GM19351 (cell line): ENCODE data around the gene ARHGEF11.

Experiments used
- ATAC-seq: cut with Tn5 transposase; IDR thresholded peaks from one replicate; pipeline ENCODE4 v1.9.1; 2021; ENCODE audit warnings: mild to moderate bottlenecking, moderate library complexity; ENCODE audit not compliant: unreplicated experiment

ARHGEF11 gene

GRCh38 chr1:156898161-156898566 is 147.4 kb downstream of the ARHGEF11 start:
- no peak for ATAC-seq

- ATAC-seq = no peak
Measured at GRCh38 chr1:156897078-156897825, 148.3 kb downstream of the ARHGEF11 start.

- ATAC-seq = no peak
Measured at GRCh38 chr1:156896490-156897033, 149.0 kb downstream of the ARHGEF11 start.

- ATAC-seq = no peak
Measured at GRCh38 chr1:156895927-156896326, 149.6 kb downstream of the ARHGEF11 start.

- ATAC-seq = no peak
Measured at GRCh38 chr1:156895455-156895812, 150.1 kb downstream of the ARHGEF11 start.

GRCh38 chr1:156894711-156895454 is 150.7 kb downstream of the ARHGEF11 start:
- no peak for ATAC-seq

GRCh38 chr1:156894001-156894400 is 151.5 kb downstream of the ARHGEF11 start:
- ATAC-seq = no peak

- no peak for ATAC-seq
Measured at GRCh38 chr1:156893048-156893953, 152.2 kb downstream of the ARHGEF11 start, which contains the start of gene PEAR1. TSS of gene PEAR1 (plus strand) at chr1:156893718. CDS start at chr1:156903927, 10,209 bp downstream.

- no peak for ATAC-seq
Measured at GRCh38 chr1:156892190-156893047, 153.1 kb downstream of the ARHGEF11 start.

- ATAC-seq = no peak
Measured at GRCh38 chr1:156889802-156890580, 155.6 kb downstream of the ARHGEF11 start.

GRCh38 chr1:156887734-156888133 is 157.8 kb downstream of the ARHGEF11 start:
- no peak for ATAC-seq

- ATAC-seq = no peak
Measured at GRCh38 chr1:156887317-156887716, 158.2 kb downstream of the ARHGEF11 start.

- no peak for ATAC-seq
Measured at GRCh38 chr1:156886583-156887281, 158.8 kb downstream of the ARHGEF11 start.

- ATAC-seq = no peak
Measured at GRCh38 chr1:156885880-156886355, 159.6 kb downstream of the ARHGEF11 start.

GRCh38 chr1:156885314-156885713 is 160.2 kb downstream of the ARHGEF11 start:
- no peak for ATAC-seq
